RKO (cell line): ENCODE measurements around the gene HDHD3.
"Not testable (repeated sequence)": the region's sequence is repeated elsewhere in the genome, so short reads cannot be mapped to it uniquely, and the experiment has no call there.

ENCODE experiments used
- DNase-seq: peaks from one replicate; pipeline ENCODE4 v3.0.0-alpha.2; 2016; ENCODE audit warnings: low spot score

The HDHD3 gene

GRCh38 chr9:113376634-113377567, at the start of gene HDHD3:
Gene HDHD3 (minus strand): TSS chr9:113376986. CDS start chr9:113374354, 2,632 bp downstream.
- DNase-seq, result peak; percentile 87

GRCh38 chr9:113425072-113425471, 48.3 kb upstream of the HDHD3 start:
- no peak for DNase-seq

- DNase-seq, result no peak
Measured at GRCh38 chr9:113421726-113422125, 44.9 kb upstream of the HDHD3 start.

- no peak for DNase-seq
Measured at GRCh38 chr9:113417370-113417769, 40.6 kb upstream of the HDHD3 start.

GRCh38 chr9:113416149-113416721, 39.4 kb upstream of the HDHD3 start:
- no peak for DNase-seq

- DNase-seq, result peak; percentile 97
Measured at GRCh38 chr9:113410207-113410864, 33.5 kb upstream of the HDHD3 start, which contains the start of the genes C9orf43 and POLE3. Gene C9orf43 (plus strand): TSS chr9:113410747. CDS start chr9:113413494, 2,747 bp downstream. Gene POLE3 (minus strand): TSS chr9:113410675. CDS start chr9:113410293, 382 bp downstream.

- no peak for DNase-seq
Measured at GRCh38 chr9:113409883-113410206, 33.1 kb upstream of the HDHD3 start.

GRCh38 chr9:113409481-113409880, 32.7 kb upstream of the HDHD3 start:
- DNase-seq, result peak; percentile 53

- DNase-seq, result peak; percentile 88
Measured at GRCh38 chr9:113406873-113407511, 30.2 kb upstream of the HDHD3 start.

- not testable (repeated sequence) for DNase-seq
Measured at GRCh38 chr9:113406353-113406752, 29.6 kb upstream of the HDHD3 start.

- DNase-seq, result no peak
Measured at GRCh38 chr9:113403646-113404045, 26.9 kb upstream of the HDHD3 start.

GRCh38 chr9:113401027-113401792, 24.4 kb upstream of the HDHD3 start, which contains the start of gene ALAD:
Gene ALAD (minus strand): TSS chr9:113401284. CDS start chr9:113393559, 7,725 bp downstream.
- peak; percentile 99 for DNase-seq

- DNase-seq, result no peak
Measured at GRCh38 chr9:113399646-113400200, 22.9 kb upstream of the HDHD3 start.

GRCh38 chr9:113398796-113399195, 22.0 kb upstream of the HDHD3 start:
- DNase-seq, result no peak

- DNase-seq, result no peak
Measured at GRCh38 chr9:113397203-113397631, 20.4 kb upstream of the HDHD3 start.

GRCh38 chr9:113395000-113395861, 18.4 kb upstream of the HDHD3 start:
- no peak for DNase-seq

GRCh38 chr9:113393281-113393680, 16.5 kb upstream of the HDHD3 start:
- no peak for DNase-seq

GRCh38 chr9:113391917-113392316, 15.1 kb upstream of the HDHD3 start:
- no peak for DNase-seq

- no peak for DNase-seq
Measured at GRCh38 chr9:113390192-113390960, 13.6 kb upstream of the HDHD3 start.
